ENCODE results near the gene AKT1.

GRCh38 chr14:104732355-104732804, 63.2 kb downstream of the AKT1 start:
- TF ChIP-seq CTCF (conservative IDR thresholded peaks at IDR 0.05; ENCODE audit: low read depth, low read length) = no peak
- TF ChIP-seq CEBPB (IDR thresholded peaks at IDR 0.05; ENCODE audit: low read depth, low read length) = no peak
- no peak for TF ChIP-seq NFE2L2 (IDR thresholded peaks at IDR 0.05; ENCODE audit: low read depth, low read length)
- TF ChIP-seq ELK1 (IDR thresholded peaks at IDR 0.05; ENCODE audit: borderline replicate concordance, low read depth, low read length) = no peak
- TF ChIP-seq POLR2A (IDR thresholded peaks at IDR 0.05; ENCODE audit: low read depth, low read length) = no peak
- no peak for TF ChIP-seq MAZ (IDR thresholded peaks at IDR 0.05; ENCODE audit: borderline replicate concordance, low read depth, low read length)
- TF ChIP-seq MXI1 (IDR thresholded peaks at IDR 0.05; ENCODE audit: borderline replicate concordance, low read depth, low read length) = no peak
- no peak for TF ChIP-seq RCOR1 (IDR thresholded peaks at IDR 0.05; ENCODE audit: insufficient replicate concordance, low read length)
- no peak for TF ChIP-seq USF2 (IDR thresholded peaks at IDR 0.05; ENCODE audit: low read depth, low read length)
- no peak for TF ChIP-seq RFX5 (IDR thresholded peaks at IDR 0.05; ENCODE audit: low read depth, low read length)
- TF ChIP-seq SMC3 (IDR thresholded peaks at IDR 0.05; ENCODE audit: low read depth, low read length) = no peak
- no peak for TF ChIP-seq CHD1 (IDR thresholded peaks at IDR 0.05; ENCODE audit: low read depth, low read length)
- TF ChIP-seq RAD21 (IDR thresholded peaks at IDR 0.05; ENCODE audit: low read length) = no peak
